ENCODE results near the gene SORBS1. TPM values are rescaled to one million over a fixed set of nuclear protein-coding genes. Genes with fewer than 3 reads are reported as not detected.

Gene SORBS1
- total and polyA plus RNA-seq, 2 of the 13 experiments (the other 11 are each of a cell fraction or from before 2014, with no cell fraction given): 16.8 to 39.8 TPM

GRCh38 chr10:95561177-95561863 is at the start of gene SORBS1 (continued):
- no peak for TF ChIP-seq ZNF790 (CRISPR knock-in tag; IDR thresholded peaks at IDR 0.05; ENCODE audit: borderline replicate concordance)
- TF ChIP-seq BRF2 (CRISPR knock-in tag; IDR thresholded peaks at IDR 0.05): peak; percentile 83; the same call in 1 of the 2 replicates
- TF ChIP-seq NFRKB (IDR thresholded peaks at IDR 0.05): no peak
- no peak for TF ChIP-seq ZNF496 (CRISPR knock-in tag; IDR thresholded peaks at IDR 0.05; ENCODE audit: insufficient replicate concordance)
- TF ChIP-seq HOMEZ (CRISPR knock-in tag; IDR thresholded peaks at IDR 0.05; ENCODE audit: low read depth): no peak
- peak; percentile 93 for TF ChIP-seq DRAP1 (CRISPR knock-in tag; IDR thresholded peaks at IDR 0.05)
- no peak for TF ChIP-seq ZNF260 (CRISPR knock-in tag; IDR thresholded peaks at IDR 0.05; ENCODE audit: borderline replicate concordance, low read depth)
- TF ChIP-seq ZFP62 (CRISPR knock-in tag; IDR thresholded peaks at IDR 0.05): no peak
- peak; percentile 79; the same call in 1 of the 2 replicates for TF ChIP-seq ZNF639 (CRISPR knock-in tag; conservative IDR thresholded peaks at IDR 0.05)
- TF ChIP-seq PPARG (CRISPR knock-in tag; conservative IDR thresholded peaks at IDR 0.05): no peak
- no peak for TF ChIP-seq ATF6 (CRISPR knock-in tag; conservative IDR thresholded peaks at IDR 0.05)
- TF ChIP-seq MEIS2 (CRISPR knock-in tag; IDR thresholded peaks at IDR 0.05): 0 out of 2 replicates have a peak, but pooled peaks have one; percentile 19
- no peak for TF ChIP-seq ZEB1 (IDR thresholded peaks at IDR 0.05; ENCODE audit: insufficient replicate concordance, low read depth)
- TF ChIP-seq EP300 (IDR thresholded peaks at IDR 0.05; ENCODE audit: low read depth in 2 of 2, low read length in 2 of 2): no peak
- TF ChIP-seq EP300 (CRISPR knock-in tag; IDR thresholded peaks at IDR 0.05; ENCODE audit: borderline replicate concordance): 0 out of 2 replicates have a peak, but pooled peaks have one; percentile 23
- peak; percentile 53; the same call in 1 of the 2 replicates for TF ChIP-seq KMT2A (CRISPR knock-in tag; IDR thresholded peaks at IDR 0.05)
- peak; percentile 29; the same call in 1 of the 2 replicates for TF ChIP-seq PHF21A (CRISPR knock-in tag; IDR thresholded peaks at IDR 0.05)
- TF ChIP-seq ZUFSP (CRISPR knock-in tag; IDR thresholded peaks at IDR 0.05; ENCODE audit: borderline replicate concordance): no peak
- 0 out of 2 replicates have a peak, but pooled peaks have one; percentile 36 for TF ChIP-seq FOXC1 (CRISPR knock-in tag; IDR thresholded peaks at IDR 0.05; ENCODE audit: borderline replicate concordance)
- TF ChIP-seq KAT8 (CRISPR knock-in tag; IDR thresholded peaks at IDR 0.05): peak; percentile 59; the same call in 1 of the 2 replicates
- peak; percentile 81; the same call in 1 of the 2 replicates for TF ChIP-seq ZNF547 (CRISPR knock-in tag; IDR thresholded peaks at IDR 0.05)
- no peak for TF ChIP-seq HMG20A (CRISPR knock-in tag; IDR thresholded peaks at IDR 0.05; ENCODE audit: borderline replicate concordance)
